Ovary (tissue), 3 donors: ENCODE data around the gene LRRC37A2.
"Not testable (repeated sequence)": the region's sequence is repeated elsewhere in the genome, so short reads cannot be mapped to it uniquely, and the experiment has no call there.

ENCODE experiments used
- CTCF ChIP-seq, 3 donors: fragments of 450-650 bp in 2 of 3; fragments of 200-600 bp in 1 of 3; IDR thresholded peaks; one replicate each; pipeline versions ENCODE4 v1.5.1 to v1.8.0; 2016 to 2022; ENCODE audit warnings: antibody characterized with exemption in 3 of 3, mild to moderate bottlenecking in 1 of 3
- POLR2A ChIP-seq: fragments of 450-650 bp; IDR thresholded peaks from one replicate; pipeline ENCODE4 v1.6.1; 2017; ENCODE audit warnings: antibody characterized with exemption, mild to moderate bottlenecking, moderate library complexity
- donor health status: DM: no; HTN: no; CAD: no.

- TF ChIP-seq CTCF (IDR thresholded peaks at IDR 0.05); POLR2A: not testable (repeated sequence)
Measured at GRCh38 chr17:46559155-46559554, 46.9 kb downstream of the LRRC37A2 start.
